Tongue (tissue), 2 donors: ENCODE measurements around the gene ASIC4. TPM values are rescaled to one million over a fixed set of nuclear protein-coding genes. Genes with fewer than 3 reads are reported as not detected.
A peak's percentile ranks its signal among the peaks of the same experiment; 100 is the strongest.

ENCODE experiments used
- DNase-seq: peaks from one replicate; pipeline ENCODE4 v3.0.0-alpha.2; 2015
- total RNA-seq: library from RNA; depleted of rRNA; stranded (reverse); fragments of >200 nt; gene quantifications from one replicate; pipeline ENCODE4 v1.2.3, GENCODE V29; 2014

The ASIC4 gene
- total RNA-seq, 1 donor from 2014 or later, result 0.10 TPM

DNA sequence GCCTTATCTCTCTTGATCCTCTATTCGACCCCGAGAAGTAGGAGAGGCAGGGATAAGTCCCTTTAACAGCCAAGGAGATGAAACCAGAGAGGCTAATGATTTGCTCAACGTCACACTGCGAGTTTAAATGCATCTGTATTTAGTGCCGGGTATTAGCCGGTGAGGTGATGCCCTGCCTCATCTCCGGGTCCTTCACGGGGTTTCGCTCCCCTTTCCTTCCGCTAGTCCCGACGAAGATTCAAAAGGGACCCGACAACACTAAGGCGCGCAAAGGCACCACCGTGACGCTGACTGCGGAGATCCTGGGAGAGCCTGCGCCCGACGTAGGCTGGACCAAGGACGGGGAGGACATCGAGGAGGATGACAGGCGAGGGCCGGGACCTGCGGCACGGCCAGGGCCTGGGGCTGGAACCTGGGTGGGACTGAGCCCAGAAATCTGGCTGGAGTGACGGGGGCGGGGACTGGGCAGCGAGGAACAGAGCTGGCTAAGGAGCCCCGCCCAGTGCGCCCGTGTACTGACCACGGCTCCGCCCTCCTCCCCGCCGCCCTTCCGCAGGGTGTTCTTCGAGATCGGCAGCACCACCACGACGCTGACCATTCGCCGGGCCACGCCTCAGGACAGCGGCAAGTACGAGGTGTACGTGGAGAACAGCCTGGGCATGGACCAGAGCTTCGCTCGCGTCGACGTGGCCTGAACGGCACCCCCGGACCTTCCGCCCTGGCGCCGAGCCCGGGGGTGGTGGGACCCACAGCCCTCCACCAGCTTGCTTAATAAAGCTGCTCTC lies 16.6 kb upstream of the ASIC4 start:
- peak; percentile 82 for DNase-seq

DNA sequence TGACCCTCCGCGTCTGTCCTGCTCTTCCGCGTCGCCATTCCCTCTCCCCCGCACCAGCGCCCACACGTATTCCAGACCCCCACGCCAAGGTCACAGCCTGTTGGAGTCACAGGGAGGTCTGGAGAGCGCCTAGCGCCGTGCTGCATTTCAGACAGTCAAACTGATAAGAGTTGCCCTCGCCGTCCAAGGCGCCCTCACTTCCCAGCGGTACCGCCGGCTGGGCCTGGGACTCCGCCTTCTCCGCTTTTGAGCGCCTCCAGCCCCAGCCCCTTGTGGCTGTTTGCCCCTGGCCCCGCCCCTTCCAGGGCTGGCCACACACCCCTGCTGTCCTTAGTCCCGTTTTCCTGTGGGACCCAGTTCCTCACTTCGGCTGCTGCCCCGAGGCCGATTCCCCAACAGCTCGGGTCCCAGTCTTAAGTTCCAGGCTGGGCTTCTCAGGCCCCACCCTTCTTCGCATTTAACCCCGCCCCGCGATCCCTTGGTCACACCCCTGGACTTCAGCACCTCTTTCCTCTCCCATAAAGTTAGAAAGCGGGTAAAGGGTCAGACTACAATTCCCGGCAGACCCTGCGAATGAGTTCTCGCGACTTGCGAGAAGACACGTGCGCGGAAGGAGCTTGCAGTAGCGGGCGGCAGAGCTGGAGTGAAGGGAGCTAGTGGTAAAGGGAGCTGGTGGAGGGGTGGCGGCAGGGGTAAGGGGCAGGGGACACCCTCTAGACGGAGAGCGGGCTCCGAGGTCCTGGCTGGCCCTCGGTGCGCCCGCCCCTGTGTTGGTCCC lies 15.8 kb upstream of the ASIC4 start, which contains the start of gene GMPPA:
Gene GMPPA (plus strand): TSS at position 612 of the 778 bp plus-strand sequence. CDS start 1,085 bp downstream, outside the sequence.
- DNase-seq, result peak; percentile 99

DNA sequence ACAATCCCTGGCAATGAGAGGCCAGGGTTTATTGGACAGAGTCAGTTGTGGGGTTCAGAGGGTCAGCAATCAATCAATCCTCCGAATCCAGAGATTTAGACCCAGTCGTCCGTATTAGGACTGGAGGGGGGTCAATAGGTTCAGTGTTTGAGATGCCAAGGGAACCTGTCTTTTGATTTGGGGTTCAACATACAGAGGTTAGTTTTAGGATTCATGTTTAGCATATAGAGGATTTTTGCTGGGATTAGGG lies 15.3 kb upstream of the ASIC4 start:
- no peak for DNase-seq

DNA sequence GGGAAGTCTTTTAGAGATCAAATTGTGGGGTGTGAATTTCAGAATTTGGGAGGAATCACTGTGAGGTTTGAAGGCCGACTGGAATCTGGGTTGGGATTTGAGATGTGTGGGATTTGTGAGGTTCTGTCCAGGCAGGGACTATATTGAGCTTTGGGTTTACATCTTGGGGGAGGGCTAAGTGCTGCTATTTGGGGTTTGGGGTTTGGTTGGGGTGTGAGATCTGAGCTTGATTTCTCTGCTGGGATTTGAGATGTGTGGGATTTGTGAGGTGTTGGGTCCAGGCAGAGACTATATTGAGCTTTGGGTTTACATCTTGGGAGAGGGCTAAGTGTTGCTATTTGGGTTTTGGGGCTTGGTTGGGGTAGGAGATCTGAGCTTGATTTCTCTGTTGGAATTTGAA lies 14.7 kb upstream of the ASIC4 start:
- DNase-seq, result no peak

DNA sequence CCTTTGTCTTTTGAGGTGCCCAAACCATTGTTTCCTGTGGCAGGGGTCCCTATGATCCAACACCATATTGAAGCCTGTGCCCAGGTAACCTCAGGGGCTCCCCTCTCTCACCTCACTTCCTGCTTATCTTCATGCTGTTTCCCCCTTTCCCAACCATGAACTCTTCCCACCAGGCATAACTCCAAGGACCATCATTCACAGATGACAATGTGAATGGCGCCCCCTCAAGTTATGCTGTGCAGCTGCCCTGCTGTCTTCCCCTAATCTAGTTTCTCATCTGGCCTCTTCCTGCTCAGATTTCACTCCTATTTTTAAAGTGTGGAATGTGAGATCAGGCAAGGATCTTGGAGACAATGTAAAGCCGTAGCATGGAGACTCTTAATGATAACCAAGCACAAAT lies 14.1 kb upstream of the ASIC4 start:
- DNase-seq, result peak; percentile 48

DNA sequence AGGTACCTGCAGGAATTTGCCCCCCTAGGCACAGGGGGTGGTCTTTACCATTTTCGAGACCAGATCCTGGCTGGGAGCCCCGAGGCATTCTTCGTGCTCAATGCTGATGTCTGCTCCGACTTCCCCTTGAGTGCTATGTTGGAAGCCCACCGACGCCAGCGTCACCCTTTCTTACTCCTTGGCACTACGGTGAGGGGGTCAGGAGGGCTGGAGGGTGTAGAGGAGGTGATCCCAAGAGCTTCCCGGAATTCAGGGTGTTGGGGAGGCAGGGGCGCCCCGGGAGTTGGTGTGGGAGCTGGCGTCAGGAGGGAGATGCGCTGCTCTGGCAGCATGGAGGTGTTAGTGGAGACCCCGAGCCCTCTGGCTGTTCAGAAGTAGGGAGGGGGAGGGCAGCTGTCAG lies 12.4 kb upstream of the ASIC4 start:
- DNase-seq, result no peak

DNA sequence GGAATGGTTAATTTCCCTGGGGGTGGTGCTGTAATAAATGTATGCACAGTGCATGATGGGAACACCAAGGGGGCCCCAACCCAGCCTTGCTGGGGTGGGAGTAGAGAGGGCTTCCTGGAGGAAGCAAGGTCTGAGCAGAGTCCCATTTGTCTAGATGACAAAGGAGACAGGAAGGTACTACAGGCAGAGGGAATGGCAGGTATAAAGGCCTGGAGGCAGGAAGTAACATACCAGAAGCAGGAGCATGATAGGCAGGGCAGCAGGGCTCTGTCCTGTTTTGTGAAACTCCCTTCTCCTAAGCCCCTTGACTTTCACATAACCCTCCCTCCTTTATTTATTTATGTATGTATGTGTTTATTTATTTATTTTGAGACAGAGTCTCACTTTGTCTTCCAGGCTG lies 11.7 kb upstream of the ASIC4 start:
- no peak for DNase-seq

DNA sequence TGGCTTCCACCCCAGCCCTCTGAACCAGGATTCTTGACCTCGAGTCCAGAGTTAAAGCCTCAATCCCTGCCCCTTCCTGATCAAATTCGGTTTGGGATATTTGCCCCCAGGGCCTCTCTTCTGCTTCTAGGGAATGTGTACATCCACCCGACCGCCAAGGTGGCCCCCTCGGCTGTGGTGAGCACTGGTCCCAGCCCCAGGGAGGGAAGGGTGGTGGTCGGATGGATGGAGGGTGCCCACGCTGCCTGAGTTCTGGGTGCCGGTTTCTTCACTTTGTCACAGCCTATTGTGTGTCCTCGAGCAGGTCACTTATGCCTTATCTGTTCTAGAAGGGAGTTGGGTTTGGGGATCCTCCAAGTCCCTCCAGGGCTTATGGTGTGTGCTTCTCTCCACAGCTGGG lies 8.7 kb upstream of the ASIC4 start:
- no peak for DNase-seq

DNA sequence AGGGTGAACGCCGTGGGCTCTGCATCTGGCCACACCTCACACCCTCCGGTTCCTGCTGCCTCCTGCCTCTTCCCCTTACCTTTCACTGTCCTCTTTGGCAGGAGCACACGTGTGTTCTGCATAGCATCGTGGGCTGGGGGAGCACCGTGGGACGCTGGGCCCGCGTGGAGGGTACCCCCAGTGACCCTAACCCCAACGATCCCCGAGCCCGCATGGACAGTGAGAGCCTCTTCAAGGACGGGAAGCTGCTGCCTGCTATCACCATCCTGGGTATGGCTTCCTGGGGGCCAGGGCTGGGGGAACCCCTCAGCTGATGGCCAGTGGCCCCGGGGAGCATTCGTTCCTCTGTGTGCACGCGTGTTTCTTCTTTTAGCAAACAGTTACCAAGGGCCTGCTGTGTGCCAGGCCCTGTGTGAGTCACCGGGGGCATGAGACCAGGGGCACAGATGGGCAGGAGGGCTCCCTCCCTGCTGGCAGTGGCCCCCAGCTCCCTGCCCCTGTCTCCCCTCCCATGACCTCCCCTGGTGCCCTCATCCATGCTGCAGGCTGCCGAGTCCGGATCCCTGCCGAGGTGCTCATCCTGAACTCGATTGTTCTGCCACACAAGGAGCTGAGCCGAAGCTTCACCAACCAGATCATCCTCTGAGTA lies 8.0 kb upstream of the ASIC4 start:
- DNase-seq, result no peak

DNA sequence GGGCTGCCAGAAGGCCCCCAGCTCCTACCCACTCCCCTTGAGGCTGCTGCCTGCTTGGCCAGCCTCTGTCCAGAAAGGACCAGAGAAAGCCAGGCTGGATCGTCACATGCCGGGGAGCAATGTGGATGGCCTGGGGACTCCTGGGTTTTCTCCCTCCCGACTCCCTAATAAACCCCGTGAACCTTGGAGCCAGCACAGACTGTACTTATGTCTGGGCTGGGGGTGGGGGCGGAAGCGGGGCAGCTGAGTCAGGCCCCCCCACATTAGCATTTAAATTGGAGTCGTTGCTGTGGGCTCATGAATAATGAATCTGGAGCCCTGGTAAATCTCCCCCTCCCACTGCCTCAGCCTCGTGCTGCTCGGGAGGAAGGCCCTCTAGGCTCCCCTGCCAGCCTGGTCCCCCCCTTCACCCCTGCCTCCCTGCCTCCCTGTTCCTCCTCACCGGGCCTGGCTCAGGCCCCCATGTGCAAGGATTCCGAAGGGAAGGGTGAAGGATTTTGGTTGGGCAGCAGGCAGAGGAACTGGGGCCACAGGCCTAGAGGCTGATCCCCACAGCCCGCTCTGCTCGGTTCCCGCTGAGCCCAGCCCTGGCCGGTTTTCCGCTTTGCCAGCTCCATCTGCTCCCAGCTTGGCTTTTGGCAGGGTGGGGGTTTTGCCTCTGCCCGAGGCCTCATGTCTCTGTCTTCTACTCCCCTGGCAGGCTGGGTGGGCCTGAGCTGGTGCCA lies 7.3 kb upstream of the ASIC4 start:
- peak; percentile 83 for DNase-seq

DNA sequence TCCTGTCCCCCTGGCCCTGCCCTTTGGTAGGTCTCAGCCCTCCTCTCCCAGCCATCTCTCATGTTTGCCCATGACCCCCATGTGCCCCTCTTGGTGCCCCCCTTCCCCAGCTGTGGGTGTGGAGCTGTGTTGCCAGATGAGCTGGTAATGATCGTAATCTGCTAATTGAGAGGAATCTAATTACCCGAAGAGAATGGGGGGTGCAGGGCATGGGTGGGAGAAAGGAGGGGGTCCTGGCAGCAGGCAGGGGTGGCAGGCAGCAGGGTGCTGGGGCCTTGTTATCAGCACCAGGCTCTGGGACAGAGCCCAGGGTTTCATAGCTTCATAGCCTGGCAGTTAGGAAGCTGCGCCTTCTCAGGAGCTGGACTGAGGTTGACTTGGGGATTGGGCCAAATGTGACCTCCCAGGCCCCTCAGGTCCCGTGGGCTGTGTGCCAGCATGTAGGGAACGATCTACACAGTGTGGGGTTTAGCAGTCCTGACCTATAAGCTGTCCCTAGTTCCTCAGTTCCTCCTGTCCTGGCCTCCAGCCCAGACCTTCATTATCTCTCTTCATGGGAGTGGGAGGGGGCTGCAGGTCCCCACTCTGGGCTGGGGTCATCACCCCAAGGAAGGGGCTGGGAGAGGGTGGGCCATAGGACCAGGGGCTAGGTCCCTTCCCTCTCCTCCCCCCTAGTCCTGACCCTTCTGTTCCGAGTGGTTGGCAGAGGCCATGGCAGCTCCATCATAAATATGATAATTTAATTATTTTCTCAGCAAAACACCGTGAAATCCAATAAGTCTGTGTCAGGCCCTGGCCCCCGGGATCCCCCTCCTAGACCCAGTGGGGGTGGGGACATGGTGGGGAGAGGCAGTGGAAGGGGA lies 6.5 kb upstream of the ASIC4 start:
- DNase-seq, result peak; percentile 59

DNA sequence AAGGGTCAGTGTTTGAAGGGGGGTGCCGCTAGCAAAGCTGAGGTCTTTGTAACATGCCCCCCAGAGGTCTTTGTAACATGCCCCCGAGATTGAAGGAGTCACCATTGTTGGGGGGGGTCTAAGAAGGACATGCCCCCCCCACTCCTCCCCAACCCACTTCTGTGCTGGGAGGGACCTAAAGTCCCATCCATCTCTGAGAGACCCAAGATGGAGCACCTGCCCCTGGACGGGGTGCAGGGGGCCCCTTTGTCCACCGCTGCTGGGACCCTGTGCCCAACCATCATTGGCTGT lies 5.9 kb upstream of the ASIC4 start:
- no peak for DNase-seq

DNA sequence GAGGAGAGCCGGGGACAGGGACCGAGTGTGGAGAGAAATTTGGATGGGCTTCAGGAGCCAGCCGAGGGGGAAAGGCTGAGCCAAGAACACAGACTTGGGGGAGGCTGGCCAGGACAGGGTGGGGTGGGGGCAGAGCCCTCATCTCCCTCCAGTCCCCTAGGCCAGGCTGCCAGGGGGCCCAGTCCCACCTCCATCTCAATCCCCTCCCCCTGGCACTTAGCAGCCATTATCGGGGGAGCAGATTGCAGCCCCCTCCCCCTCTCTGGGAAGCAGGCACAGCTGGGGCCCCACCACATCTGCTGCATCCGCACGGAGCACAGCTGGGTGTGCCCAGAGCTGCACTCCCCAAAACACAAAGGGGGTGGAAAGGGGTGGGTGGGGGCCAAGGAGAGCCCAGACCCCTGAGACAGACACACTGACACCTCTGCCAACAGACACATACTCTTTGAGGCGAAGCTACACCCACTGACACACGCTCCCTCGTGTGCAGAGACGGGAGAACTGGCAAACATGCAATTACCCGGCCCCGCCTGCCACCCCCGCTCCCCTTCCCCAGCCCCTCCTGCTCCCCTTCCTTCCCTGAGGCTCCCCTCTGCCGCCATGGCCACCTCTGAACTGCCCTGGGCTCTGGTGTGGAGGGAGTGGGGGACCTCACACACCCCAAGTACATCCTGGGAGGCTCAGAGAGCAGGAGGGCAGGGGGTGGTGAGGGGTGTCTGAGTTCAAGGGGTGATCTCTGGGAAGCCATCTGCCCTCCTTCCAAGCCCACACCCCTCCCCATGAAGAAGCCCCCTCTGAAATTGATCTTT lies 5.1 kb upstream of the ASIC4 start:
- peak; percentile 89 for DNase-seq

DNA sequence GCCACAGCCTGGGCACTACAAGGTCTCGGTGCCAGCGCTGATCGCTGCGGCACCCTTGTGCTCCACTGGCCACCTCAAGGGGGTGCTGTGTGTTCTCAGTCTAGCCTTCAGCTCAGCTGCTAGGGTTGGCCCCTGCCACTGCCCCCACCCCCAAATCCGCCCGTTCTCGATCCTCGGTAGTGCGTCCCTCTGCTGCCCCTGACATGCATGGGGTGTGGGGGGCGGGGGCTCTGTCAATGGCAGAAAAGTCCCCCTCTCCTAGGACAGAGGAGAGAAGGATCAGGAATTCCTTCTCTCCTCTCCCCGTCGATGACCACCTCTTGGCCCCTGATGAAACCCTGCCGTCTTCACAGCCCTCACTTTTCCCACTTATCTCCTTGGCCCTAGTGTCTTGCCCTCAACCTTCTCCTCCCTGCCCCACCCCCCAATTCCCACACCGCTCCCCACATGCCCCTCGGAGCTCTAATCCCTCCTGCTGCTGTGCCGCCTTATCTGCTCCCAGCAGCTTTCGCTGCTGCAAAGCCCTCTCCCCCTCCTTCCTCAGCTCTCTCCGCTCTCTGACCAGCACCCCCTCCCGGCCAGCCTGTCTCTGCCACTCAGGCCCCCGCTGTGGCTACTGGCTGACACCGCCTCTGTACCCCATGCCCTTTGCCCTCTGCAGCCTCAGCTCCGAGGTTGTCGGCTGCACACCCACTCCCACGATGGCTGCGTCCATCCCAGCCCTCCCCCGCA lies 4.3 kb upstream of the ASIC4 start:
- DNase-seq, result peak; percentile 84

DNA sequence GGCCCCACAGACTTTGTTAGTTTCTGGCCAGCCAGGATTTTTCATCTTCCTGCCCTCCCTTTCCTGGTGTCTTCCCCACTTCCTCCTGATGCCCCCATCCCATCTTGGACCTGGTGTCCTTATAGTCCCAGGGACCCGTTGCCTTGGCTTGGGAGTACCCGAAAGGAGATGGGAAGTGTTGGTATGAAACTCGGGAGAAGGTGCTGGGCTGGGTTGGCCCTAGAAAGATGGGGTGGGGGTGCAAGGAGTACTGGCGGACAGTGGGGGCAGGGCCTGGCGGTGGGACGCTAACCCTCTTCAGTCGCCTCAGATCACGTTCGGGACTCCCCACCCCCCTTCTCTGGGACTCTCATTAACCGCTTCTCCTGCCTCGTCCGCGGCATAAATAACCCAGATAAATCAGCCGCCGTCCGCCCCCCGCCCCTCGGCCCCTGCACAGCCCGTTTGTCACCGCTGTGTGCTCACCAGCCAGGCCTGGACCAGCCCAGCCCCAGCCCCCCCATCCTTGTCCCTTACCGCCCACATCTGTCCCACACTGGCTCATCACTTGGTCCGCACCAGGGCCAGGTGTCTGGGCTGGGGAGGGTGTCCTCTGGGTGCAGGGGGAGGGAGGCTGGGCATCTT lies 3.7 kb upstream of the ASIC4 start:
- DNase-seq, result no peak

DNA sequence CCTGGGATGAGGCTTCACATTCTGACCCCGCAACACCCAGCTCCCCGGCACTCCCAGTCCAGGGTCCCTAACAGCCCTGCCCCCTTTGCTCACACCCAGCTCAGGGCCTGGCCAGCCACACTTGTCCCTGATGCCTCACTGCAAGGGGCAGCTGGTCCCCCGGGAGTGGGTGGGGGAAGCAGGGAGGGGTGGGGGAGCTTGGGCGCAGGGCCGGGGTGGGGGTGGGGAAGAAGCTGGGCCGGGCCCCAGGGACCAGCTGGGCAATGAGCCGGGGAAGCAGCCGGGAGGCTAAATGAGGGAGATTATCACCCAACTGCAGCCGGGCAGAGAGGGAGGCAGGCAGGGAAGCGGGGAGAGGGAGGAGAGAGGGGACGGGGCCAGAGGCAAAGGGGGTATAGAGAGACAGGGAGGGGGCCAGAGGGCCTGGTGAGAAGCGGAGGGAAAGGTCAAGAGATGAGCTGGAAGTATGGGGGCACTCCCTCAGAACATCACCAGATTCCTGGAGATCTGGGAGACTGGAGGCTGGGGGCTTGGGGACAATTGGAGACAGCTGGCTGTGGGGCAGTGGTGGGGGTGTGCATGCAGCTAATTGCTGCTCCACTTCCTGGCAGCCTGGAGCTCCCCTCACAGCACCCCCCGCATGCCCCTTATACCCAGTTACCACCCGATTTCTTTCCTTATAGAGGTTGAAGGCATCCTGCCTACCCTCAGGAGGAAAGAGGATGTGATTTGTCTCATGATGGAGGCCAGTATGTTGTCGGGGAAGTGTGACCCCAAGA lies 2.5 kb upstream of the ASIC4 start:
- DNase-seq, result peak; percentile 51

DNA sequence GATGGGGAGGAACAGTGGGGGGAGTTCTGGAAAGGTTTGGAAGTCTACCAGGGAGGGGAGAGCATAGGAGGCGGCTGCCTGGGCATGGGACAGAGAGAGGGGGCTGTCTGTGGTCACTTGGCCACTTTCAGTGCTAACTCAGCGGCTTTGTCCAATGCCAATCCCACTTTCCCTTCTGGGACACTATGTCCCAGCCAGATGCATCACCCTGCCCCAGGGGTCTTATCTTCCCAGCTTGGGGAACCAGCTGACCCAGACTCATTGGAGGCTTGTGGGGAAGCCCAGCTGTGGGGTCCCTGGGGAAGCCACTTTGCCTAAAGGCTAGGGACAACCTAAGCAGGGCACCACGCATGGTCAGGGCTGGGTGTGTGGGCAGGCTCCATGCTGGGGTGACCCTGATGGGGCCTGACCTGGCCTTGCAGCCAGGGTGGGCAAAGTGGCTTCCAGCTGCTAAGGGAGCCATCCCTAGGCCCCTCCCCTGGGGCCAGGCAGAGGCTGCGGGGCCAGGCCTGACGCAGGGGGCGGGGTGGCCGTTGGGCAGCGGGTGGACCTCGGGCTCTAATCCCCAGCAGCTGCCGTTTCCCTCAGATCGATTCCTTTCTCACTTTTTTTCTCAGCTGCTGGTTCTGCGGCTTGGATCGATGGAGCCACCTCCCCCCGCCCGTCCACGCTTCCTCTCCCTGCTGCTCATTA lies 1.6 kb upstream of the ASIC4 start:
- DNase-seq, result peak; percentile 42

DNA sequence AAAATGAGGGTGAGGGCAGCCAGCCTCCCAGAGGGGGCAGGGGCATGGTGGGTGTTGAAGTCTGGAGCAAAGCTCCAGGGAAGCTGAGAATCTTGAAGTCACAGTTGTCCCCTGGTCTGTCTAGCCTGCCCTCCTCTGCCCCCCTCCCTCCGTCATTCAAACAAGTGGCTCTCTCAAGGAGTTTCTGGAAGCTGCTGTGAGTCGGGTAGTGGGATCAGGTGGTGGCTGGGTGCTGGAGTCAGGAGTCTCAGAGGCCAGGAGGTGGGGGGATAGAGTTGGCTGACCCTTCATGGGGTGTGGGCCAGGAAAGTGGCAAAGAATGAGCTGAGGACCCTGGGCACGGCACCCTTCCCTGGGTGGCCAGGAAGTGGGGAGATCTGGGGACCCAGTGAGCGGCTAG lies 495 bp upstream of the ASIC4 start:
- DNase-seq, result peak; percentile 48
